Body of pancreas (tissue), 4 donors: ENCODE data around the gene KRTAP9-9.
"Not testable (repeated sequence)": the region's sequence is repeated elsewhere in the genome, so short reads cannot be mapped to it uniquely, and the experiment has no call there.

ENCODE experiments used
- POLR2A ChIP-seq, 3 donors: fragments of 450-650 bp; IDR thresholded peaks; one replicate each; pipeline ENCODE4 v1.6.1; 2016; ENCODE audit warnings: antibody characterized with exemption in 3 of 3, mild to moderate bottlenecking in 2 of 3
- TF ChIP-seq, protein P1 (sequence below), 7 experiments: fragments of 450-650 bp in 4 of 7; fragments of 200-600 bp in 3 of 7; sonication (generic) in 3 of 7; IDR thresholded peaks; one replicate each; pipeline ENCODE4 v1.5.1; 2016 to 2019; ENCODE audit warnings: antibody characterized with exemption in 7 of 7

DNA sequence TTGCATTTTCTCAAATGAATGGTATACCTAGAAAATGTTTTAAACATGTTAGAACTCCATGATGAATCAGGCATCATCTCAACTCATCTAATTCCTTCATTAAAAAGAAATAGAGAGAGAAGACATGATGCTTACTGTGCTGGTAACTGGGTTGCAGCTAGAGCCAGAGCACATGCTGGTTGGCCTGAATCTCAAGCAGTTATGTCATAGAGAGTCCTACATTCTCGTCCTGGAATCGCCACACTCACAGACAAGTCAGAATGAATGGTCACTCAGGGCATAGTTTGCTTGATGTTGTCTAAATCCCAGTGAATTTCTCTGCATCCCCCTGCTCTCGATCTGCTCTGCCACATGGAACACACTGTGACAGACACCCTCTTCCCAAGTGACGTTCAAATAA lies 18.1 kb upstream of the KRTAP9-9 start:
- TF ChIP-seq, protein P1, sequence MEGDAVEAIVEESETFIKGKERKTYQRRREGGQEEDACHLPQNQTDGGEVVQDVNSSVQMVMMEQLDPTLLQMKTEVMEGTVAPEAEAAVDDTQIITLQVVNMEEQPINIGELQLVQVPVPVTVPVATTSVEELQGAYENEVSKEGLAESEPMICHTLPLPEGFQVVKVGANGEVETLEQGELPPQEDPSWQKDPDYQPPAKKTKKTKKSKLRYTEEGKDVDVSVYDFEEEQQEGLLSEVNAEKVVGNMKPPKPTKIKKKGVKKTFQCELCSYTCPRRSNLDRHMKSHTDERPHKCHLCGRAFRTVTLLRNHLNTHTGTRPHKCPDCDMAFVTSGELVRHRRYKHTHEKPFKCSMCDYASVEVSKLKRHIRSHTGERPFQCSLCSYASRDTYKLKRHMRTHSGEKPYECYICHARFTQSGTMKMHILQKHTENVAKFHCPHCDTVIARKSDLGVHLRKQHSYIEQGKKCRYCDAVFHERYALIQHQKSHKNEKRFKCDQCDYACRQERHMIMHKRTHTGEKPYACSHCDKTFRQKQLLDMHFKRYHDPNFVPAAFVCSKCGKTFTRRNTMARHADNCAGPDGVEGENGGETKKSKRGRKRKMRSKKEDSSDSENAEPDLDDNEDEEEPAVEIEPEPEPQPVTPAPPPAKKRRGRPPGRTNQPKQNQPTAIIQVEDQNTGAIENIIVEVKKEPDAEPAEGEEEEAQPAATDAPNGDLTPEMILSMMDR (IDR thresholded peaks at IDR 0.05) = not testable (repeated sequence)
- TF ChIP-seq POLR2A (IDR thresholded peaks at IDR 0.05) = not testable (repeated sequence)
